Endothelial cell of umbilical vein (primary cell): ENCODE data around the gene PLEKHA4. TPM values are rescaled to one million over a fixed set of nuclear protein-coding genes. Genes with fewer than 3 reads are reported as not detected.

Experiments
- polyA plus RNA-seq, 4 experiments: library from polyadenylated mRNA; depleted of rRNA in 3 of 4; stranded (reverse) in 3 of 4; unstranded in 1 of 4; fragments of >200 nt; gene quantifications; 2 replicates each; pipeline versions ENCODE4 v1.2.1 to v1.2.3, GENCODE V29; 2011 to 2012; ENCODE audit warnings: missing spikeins in 1 of 4
- small RNA-seq: library from RNA; depleted of rRNA; stranded (forward); fragments of <200 nt; gene quantifications from one replicate; pipeline ENCODE3, GENCODE V24; 2012; ENCODE audit warnings: low replicate concordance, low read depth; ENCODE audit not compliant: insufficient read depth, insufficient read length
- total RNA-seq: library from RNA; stranded (reverse); gene quantifications from 2 replicates; pipeline ENCODE4 v1.2.3, GENCODE V29; 2021

Gene PLEKHA4
- total and polyA plus RNA-seq, 2 donors (not counting 3 experiments of a cell fraction or from before 2014, with no cell fraction given) = 4.5 to 10.1 TPM

Small RNA genes lying within 50 kb of the gene (small RNA-seq; reads per million reads assigned to genes)
- not detected for gene RNU6-317P

Other genes with a start within 250 kb of the PLEKHA4 start
Only the 30 nearest of the 32 such genes appear.
- gene DBP, start 231.2 kb downstream of the PLEKHA4 start, total RNA-seq = 0.78 and 1.5 TPM in 2 replicates
- gene DBP, start 231.2 kb downstream of the PLEKHA4 start, polyA plus RNA-seq = 1.8 and 2.0 TPM in 2 replicates
- 2.8 TPM in 2 replicates for gene CA11, start 222.4 kb downstream of the PLEKHA4 start, total RNA-seq
- gene CA11, start 222.4 kb downstream of the PLEKHA4 start, polyA plus RNA-seq = 2.6 and 4.7 TPM in 2 replicates
- gene NTN5, start 195.6 kb downstream of the PLEKHA4 start, total RNA-seq = 0.35 TPM in 1 of 2 replicates, not detected in the other
- 0.11 and 0.18 TPM in 2 replicates for gene NTN5, start 195.6 kb downstream of the PLEKHA4 start, polyA plus RNA-seq
- gene FUT2, start 172.6 kb downstream of the PLEKHA4 start, total RNA-seq = not detected in 2 replicates
- not detected in 2 replicates for gene FUT2, start 172.6 kb downstream of the PLEKHA4 start, polyA plus RNA-seq
- gene MAMSTR, start 148.9 kb downstream of the PLEKHA4 start, total RNA-seq = 0.76 and 0.84 TPM in 2 replicates
- 0.57 and 0.94 TPM in 2 replicates for gene MAMSTR, start 148.9 kb downstream of the PLEKHA4 start, polyA plus RNA-seq
- 82.1 and 83.1 TPM in 2 replicates for gene RASIP1, start 128.0 kb downstream of the PLEKHA4 start, total RNA-seq
- 66.2 and 76.2 TPM in 2 replicates for gene RASIP1, start 128.0 kb downstream of the PLEKHA4 start, polyA plus RNA-seq
- 1.2 TPM in 2 replicates for gene IZUMO1, start 121.7 kb downstream of the PLEKHA4 start, total RNA-seq
- gene IZUMO1, start 121.7 kb downstream of the PLEKHA4 start, polyA plus RNA-seq = 0.18 and 0.35 TPM in 2 replicates
- gene FUT1, start 116.0 kb downstream of the PLEKHA4 start, total RNA-seq = 4.8 and 5.2 TPM in 2 replicates
- gene FUT1, start 116.0 kb downstream of the PLEKHA4 start, polyA plus RNA-seq = 1.9 and 2.6 TPM in 2 replicates
- not detected in 2 replicates for gene FGF21, start 113.1 kb downstream of the PLEKHA4 start, total RNA-seq
- not detected in 2 replicates for gene FGF21, start 113.1 kb downstream of the PLEKHA4 start, polyA plus RNA-seq
- 53.9 and 62.5 TPM in 2 replicates for gene BCAT2, start 57.6 kb downstream of the PLEKHA4 start, total RNA-seq
- 62.0 and 74.7 TPM in 2 replicates for gene BCAT2, start 57.6 kb downstream of the PLEKHA4 start, polyA plus RNA-seq
- gene HSD17B14, start 32.1 kb downstream of the PLEKHA4 start, total RNA-seq = 20.9 and 21.5 TPM in 2 replicates
- 44.5 and 46.3 TPM in 2 replicates for gene HSD17B14, start 32.1 kb downstream of the PLEKHA4 start, polyA plus RNA-seq
- 67.4 and 73.4 TPM in 2 replicates for gene PPP1R15A, start 3.8 kb upstream of the PLEKHA4 start, total RNA-seq
- gene PPP1R15A, start 3.8 kb upstream of the PLEKHA4 start, polyA plus RNA-seq = 34.3 and 42.3 TPM in 2 replicates
- not detected in 2 replicates for gene TULP2, start 30.1 kb upstream of the PLEKHA4 start, total RNA-seq
- 0.08 and 0.18 TPM in 2 replicates for gene TULP2, start 30.1 kb upstream of the PLEKHA4 start, polyA plus RNA-seq
- 190 and 194 TPM in 2 replicates for gene NUCB1, start 31.7 kb upstream of the PLEKHA4 start, total RNA-seq
- 231 and 237 TPM in 2 replicates for gene NUCB1, start 31.7 kb upstream of the PLEKHA4 start, polyA plus RNA-seq
- not detected in 2 replicates for gene DHDH, start 65.1 kb upstream of the PLEKHA4 start, total RNA-seq
- not detected in 2 replicates for gene DHDH, start 65.1 kb upstream of the PLEKHA4 start, polyA plus RNA-seq
- gene BAX, start 86.3 kb upstream of the PLEKHA4 start, total RNA-seq = 267 and 295 TPM in 2 replicates
- gene BAX, start 86.3 kb upstream of the PLEKHA4 start, polyA plus RNA-seq = 283 and 359 TPM in 2 replicates
- 1,636 and 1,937 TPM in 2 replicates for gene FTL, start 96.7 kb upstream of the PLEKHA4 start, total RNA-seq
- 2,748 and 3,914 TPM in 2 replicates for gene FTL, start 96.7 kb upstream of the PLEKHA4 start, polyA plus RNA-seq
- 53.9 and 58.9 TPM in 2 replicates for gene GYS1, start 124.7 kb upstream of the PLEKHA4 start, total RNA-seq
- gene GYS1, start 124.7 kb upstream of the PLEKHA4 start, polyA plus RNA-seq = 39.0 and 41.7 TPM in 2 replicates
- gene RUVBL2, start 125.3 kb upstream of the PLEKHA4 start, total RNA-seq = 110 and 115 TPM in 2 replicates
- 185 and 200 TPM in 2 replicates for gene RUVBL2, start 125.3 kb upstream of the PLEKHA4 start, polyA plus RNA-seq
- not detected in 2 replicates for gene LHB, start 148.5 kb upstream of the PLEKHA4 start, total RNA-seq
- 1.3 and 1.4 TPM in 2 replicates for gene LHB, start 148.5 kb upstream of the PLEKHA4 start, polyA plus RNA-seq
- gene CGB3, start 155.7 kb upstream of the PLEKHA4 start, total RNA-seq = not detected in 2 replicates
- gene CGB3, start 155.7 kb upstream of the PLEKHA4 start, polyA plus RNA-seq = not detected in 2 replicates
- gene CGB2, start 163.3 kb upstream of the PLEKHA4 start, total RNA-seq = not detected in 2 replicates
- not detected in 2 replicates for gene CGB2, start 163.3 kb upstream of the PLEKHA4 start, polyA plus RNA-seq
- gene CGB1, start 168.3 kb upstream of the PLEKHA4 start, total RNA-seq = not detected in 2 replicates
- not detected in 2 replicates for gene CGB1, start 168.3 kb upstream of the PLEKHA4 start, polyA plus RNA-seq
- not detected in 2 replicates for gene CGB5, start 175.2 kb upstream of the PLEKHA4 start, total RNA-seq
- not detected in 2 replicates for gene CGB5, start 175.2 kb upstream of the PLEKHA4 start, polyA plus RNA-seq
- gene CGB8, start 180.5 kb upstream of the PLEKHA4 start, total RNA-seq = not detected in 2 replicates
- gene CGB8, start 180.5 kb upstream of the PLEKHA4 start, polyA plus RNA-seq = not detected in 2 replicates
- 0.42 TPM in 1 of 2 replicates, not detected in the other for gene CGB7, start 189.1 kb upstream of the PLEKHA4 start, total RNA-seq
- gene CGB7, start 189.1 kb upstream of the PLEKHA4 start, polyA plus RNA-seq = 0.41 and 0.62 TPM in 2 replicates
- gene NTF4, start 196.2 kb upstream of the PLEKHA4 start, total RNA-seq = not detected in 2 replicates
- not detected in 2 replicates for gene NTF4, start 196.2 kb upstream of the PLEKHA4 start, polyA plus RNA-seq
- not detected in 2 replicates for gene KCNA7, start 204.1 kb upstream of the PLEKHA4 start, total RNA-seq
- gene KCNA7, start 204.1 kb upstream of the PLEKHA4 start, polyA plus RNA-seq = not detected in 2 replicates
- 215 and 228 TPM in 2 replicates for gene SNRNP70, start 216.8 kb upstream of the PLEKHA4 start, total RNA-seq
- 300 and 317 TPM in 2 replicates for gene SNRNP70, start 216.8 kb upstream of the PLEKHA4 start, polyA plus RNA-seq
- gene LIN7B, start 245.8 kb upstream of the PLEKHA4 start, total RNA-seq = 4.2 and 4.5 TPM in 2 replicates
- 2.2 and 4.4 TPM in 2 replicates for gene LIN7B, start 245.8 kb upstream of the PLEKHA4 start, polyA plus RNA-seq